ENCODE data around the gene RAB5IF. TPM values are rescaled to one million over a fixed set of nuclear protein-coding genes. Genes with fewer than 3 reads are reported as not detected.

RAB5IF gene
- total and polyA plus RNA-seq, 9 donors: 29.6 to 61.0 (median 40.9) TPM

DNA sequence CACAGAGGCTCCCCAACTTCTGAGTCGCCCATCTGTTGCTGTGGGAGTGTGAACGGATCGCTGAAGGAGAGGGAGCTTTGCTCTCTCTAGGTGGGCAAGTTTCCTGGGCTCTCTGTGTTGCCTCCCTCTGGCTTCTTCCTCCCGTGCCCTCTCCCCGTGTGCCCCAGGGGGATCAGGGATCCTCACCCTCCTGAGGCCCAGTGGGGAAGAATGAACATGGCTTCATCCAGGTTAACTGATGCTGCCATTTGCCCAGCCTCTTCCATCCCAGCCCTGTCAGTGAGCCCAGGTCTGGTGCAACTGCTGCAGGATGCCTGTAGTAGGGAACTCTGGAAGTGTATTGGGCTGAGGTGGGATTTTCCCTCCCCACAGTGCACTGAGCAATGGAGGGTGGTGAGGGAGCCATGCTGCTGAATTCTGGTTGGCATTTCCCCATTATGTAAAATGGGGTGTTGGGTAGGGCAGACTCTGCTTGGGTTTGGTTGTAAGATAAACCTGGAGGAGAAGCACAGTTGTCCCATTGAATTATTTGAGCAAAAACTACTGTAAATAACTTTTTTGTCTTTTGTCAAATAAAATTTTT, 12.1 kb upstream of the RAB5IF start:
- no peak for DNase-seq
- intact Hi-C loops (cut with DNase I): loop anchor here in 2 of 4 donors (5.0 to 10.0 kb wide), 2 partner anchors 36 to 129 kb away; no protein-coding TSS in a partner anchor
- Histone ChIP-seq H3K36me3 (no peaks in the 10 kb centered on the region), H3K27ac (no peak overlapping the region), H3K4me3 (no peak overlapping the region), H3K4me1 (ENCODE audit: insufficient read depth) (peaks cover 5% of the 10 kb centered on the region), H3K27me3 (no peaks in the 10 kb centered on the region), H3K9me3 (no peaks in the 10 kb centered on the region)
- 81 to 90% (median 82%) methylated on average over 5 of the region's 5 CpGs for WGBS, 3 donors
- TF ChIP-seq EP300 (IDR thresholded peaks at IDR 0.05): no peak
- TF ChIP-seq, protein P1, sequence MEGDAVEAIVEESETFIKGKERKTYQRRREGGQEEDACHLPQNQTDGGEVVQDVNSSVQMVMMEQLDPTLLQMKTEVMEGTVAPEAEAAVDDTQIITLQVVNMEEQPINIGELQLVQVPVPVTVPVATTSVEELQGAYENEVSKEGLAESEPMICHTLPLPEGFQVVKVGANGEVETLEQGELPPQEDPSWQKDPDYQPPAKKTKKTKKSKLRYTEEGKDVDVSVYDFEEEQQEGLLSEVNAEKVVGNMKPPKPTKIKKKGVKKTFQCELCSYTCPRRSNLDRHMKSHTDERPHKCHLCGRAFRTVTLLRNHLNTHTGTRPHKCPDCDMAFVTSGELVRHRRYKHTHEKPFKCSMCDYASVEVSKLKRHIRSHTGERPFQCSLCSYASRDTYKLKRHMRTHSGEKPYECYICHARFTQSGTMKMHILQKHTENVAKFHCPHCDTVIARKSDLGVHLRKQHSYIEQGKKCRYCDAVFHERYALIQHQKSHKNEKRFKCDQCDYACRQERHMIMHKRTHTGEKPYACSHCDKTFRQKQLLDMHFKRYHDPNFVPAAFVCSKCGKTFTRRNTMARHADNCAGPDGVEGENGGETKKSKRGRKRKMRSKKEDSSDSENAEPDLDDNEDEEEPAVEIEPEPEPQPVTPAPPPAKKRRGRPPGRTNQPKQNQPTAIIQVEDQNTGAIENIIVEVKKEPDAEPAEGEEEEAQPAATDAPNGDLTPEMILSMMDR (IDR thresholded peaks at IDR 0.05): no peak
- no peak for TF ChIP-seq POLR2A (IDR thresholded peaks at IDR 0.05)

DNA sequence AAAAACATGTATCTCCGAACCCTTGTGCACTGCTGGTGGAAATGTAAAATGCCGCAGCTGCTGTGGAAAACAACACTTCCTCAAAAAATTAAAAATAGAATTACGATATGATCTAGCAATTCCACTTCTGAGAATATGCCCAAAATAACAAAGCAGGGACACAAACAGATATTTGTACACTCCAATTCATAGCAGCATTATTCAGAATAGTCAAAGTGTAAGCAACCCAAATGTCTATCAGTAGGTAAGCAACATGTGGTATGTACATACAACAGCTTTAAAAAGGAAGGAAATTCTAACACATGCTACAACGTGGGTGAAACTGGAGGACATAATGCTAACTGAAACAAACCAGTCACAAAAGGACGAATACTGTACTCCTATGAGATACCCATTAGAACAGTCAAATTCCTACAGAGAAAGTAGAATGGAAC, 5.7 kb upstream of the RAB5IF start:
- no peak for DNase-seq

DNA sequence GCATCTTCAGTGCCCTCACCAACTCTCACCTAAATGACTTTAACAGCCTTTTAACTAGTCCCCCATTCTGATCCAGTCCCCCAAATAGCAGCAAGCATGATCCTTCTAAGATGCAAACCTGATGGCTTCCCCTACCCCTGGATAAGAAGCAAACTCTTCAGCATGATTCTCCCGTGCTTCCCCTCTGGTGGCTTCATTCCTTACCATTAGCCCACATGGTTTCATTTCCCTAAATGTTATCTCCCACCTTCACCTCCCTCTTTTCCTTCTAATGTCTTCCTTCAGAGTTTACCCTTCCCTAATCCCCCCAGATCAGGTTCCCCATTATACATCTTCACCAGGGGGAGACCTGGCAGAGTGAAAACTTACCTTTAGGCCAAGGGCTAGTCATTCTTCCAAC, 4.0 kb upstream of the RAB5IF start:
- no peaks in the 10 kb centered on the region for H3K36me3 ChIP-seq
- intact Hi-C loops (cut with DNase I): loop anchor here in 2 of 4 donors (5.0 to 10.0 kb wide), 2 partner anchors 44 to 397 kb away; no protein-coding TSS in a partner anchor
- WGBS, 3 donors: 39 to 64% (median 43%) methylated on average over 1 of the region's 1 CpG
- TF ChIP-seq, protein P1 (IDR thresholded peaks at IDR 0.05): no peak
- H3K4me3 ChIP-seq: no peak overlapping the region
- no peaks in the 10 kb centered on the region for H3K27me3 ChIP-seq
- no peak overlapping the region for H3K27ac ChIP-seq
- DNase-seq: no peak
- H3K4me1 ChIP-seq (ENCODE audit: insufficient read depth): peaks cover 14% of the 10 kb centered on the region
- H3K9me3 ChIP-seq: no peaks in the 10 kb centered on the region

More for the DNA sequence above, 5.7 kb upstream of the RAB5IF start:
- no peak overlapping the region for H3K4me3 ChIP-seq
- H3K27me3 ChIP-seq: no peaks in the 10 kb centered on the region
- H3K9me3 ChIP-seq: no peaks in the 10 kb centered on the region
- H3K4me1 ChIP-seq (ENCODE audit: insufficient read depth): peaks cover 11% of the 10 kb centered on the region
- WGBS, 3 donors: 6 to 22% (median 7%) methylated on average over 5 of the region's 5 CpGs
- intact Hi-C loops (cut with DNase I): loop anchor here in 2 of 4 donors (5.0 to 10.0 kb wide), 3 partner anchors 43 to 395 kb away; no protein-coding TSS in a partner anchor
- TF ChIP-seq EP300 (IDR thresholded peaks at IDR 0.05) (no peak), POLR2A (IDR thresholded peaks at IDR 0.05) (no peak)
- TF ChIP-seq, protein P1 (IDR thresholded peaks at IDR 0.05): no peak
- no peaks in the 10 kb centered on the region for H3K36me3 ChIP-seq
- no peak overlapping the region for H3K27ac ChIP-seq

DNA sequence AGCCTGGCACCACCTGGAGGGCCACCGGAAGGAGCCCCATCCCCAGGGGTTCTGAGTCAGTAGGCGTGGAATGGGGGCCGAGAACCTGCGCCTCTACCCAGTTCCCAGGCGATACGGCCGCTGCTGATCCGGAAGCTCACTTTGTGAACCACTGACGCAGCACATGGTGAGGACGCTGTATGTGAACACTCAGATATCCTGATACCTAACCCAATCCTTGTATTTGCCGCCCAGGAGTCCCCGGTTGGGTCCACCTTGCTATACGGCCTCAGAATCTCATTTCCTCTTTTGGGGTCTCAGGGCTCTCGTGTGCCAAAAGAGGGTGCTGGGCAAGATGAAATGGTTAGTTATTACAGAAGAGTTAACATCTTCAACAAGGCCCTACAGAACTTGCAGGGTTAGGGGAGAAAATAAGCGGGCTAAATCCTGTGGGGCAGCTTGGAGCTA, 604 bp upstream of the RAB5IF start:
- H3K36me3 ChIP-seq: no peaks in the 10 kb centered on the region
- peak overlapping the region; percentile 37 to 64 for H3K27ac ChIP-seq
- H3K9me3 ChIP-seq: no peaks in the 10 kb centered on the region
- H3K27me3 ChIP-seq: no peaks in the 10 kb centered on the region
- intact Hi-C loops (cut with DNase I): loop anchor here in 3 of 4 donors (5.0 to 10.0 kb wide), 2 partner anchors 48 to 400 kb away; no protein-coding TSS in a partner anchor
- TF ChIP-seq, protein P1 (IDR thresholded peaks at IDR 0.05): no peak
- no peak for TF ChIP-seq POLR2A (IDR thresholded peaks at IDR 0.05)
- TF ChIP-seq EP300 (IDR thresholded peaks at IDR 0.05): no peak
- DNase-seq: peak; percentile 27 to 59 (median 48)
- H3K4me3 ChIP-seq: peak overlapping the region; percentile 12
- peaks cover 8% of the 10 kb centered on the region for H3K4me1 ChIP-seq (ENCODE audit: insufficient read depth)
- 39 to 53% (median 49%) methylated on average over 15 of the region's 15 CpGs for WGBS, 3 donors
